Ectodermal cell (in vitro differentiated cells): ENCODE data around the gene PARP12.

Source experiments
- H3K27ac ChIP-seq: 2 replicates; pipeline ENCODE4 v1.7.0; 2013; ENCODE audit warnings: mild to moderate bottlenecking, low read depth, low read length; ENCODE audit not compliant: insufficient read depth, poor library complexity, severe bottlenecking
- H3K27me3 ChIP-seq: 2 replicates; pipeline ENCODE4 v1.7.0; 2013; ENCODE audit warnings: mild to moderate bottlenecking, low read length; ENCODE audit not compliant: insufficient read depth, control insufficient read depth, poor library complexity, severe bottlenecking
- H3K36me3 ChIP-seq: one replicate; pipeline ENCODE4 v1.7.0; 2013; ENCODE audit warnings: low read length; ENCODE audit not compliant: control insufficient read depth, insufficient read depth
- H3K4me1 ChIP-seq: one replicate; pipeline ENCODE4 v1.7.0; 2013; ENCODE audit warnings: low read length; ENCODE audit not compliant: control insufficient read depth, insufficient read depth
- H3K4me3 ChIP-seq: 2 replicates; pipeline ENCODE4 v1.7.0; 2013; ENCODE audit warnings: low read depth, low read length, control low read depth; ENCODE audit not compliant: insufficient read depth
- H3K9me3 ChIP-seq: 2 replicates; pipeline ENCODE4 v1.7.0; 2013; ENCODE audit warnings: mild to moderate bottlenecking, low read length, moderate library complexity; ENCODE audit not compliant: control insufficient read depth
- WGBS, 2 experiments: methylation state at CpG; one replicate each; pipeline ENCODE4 v1.1.7; 2013; ENCODE audit warnings: missing lambda C conversion rate in 2 of 2; 5-methylcytosine and 5-hydroxymethylcytosine counted together

PARP12 gene

DNA sequence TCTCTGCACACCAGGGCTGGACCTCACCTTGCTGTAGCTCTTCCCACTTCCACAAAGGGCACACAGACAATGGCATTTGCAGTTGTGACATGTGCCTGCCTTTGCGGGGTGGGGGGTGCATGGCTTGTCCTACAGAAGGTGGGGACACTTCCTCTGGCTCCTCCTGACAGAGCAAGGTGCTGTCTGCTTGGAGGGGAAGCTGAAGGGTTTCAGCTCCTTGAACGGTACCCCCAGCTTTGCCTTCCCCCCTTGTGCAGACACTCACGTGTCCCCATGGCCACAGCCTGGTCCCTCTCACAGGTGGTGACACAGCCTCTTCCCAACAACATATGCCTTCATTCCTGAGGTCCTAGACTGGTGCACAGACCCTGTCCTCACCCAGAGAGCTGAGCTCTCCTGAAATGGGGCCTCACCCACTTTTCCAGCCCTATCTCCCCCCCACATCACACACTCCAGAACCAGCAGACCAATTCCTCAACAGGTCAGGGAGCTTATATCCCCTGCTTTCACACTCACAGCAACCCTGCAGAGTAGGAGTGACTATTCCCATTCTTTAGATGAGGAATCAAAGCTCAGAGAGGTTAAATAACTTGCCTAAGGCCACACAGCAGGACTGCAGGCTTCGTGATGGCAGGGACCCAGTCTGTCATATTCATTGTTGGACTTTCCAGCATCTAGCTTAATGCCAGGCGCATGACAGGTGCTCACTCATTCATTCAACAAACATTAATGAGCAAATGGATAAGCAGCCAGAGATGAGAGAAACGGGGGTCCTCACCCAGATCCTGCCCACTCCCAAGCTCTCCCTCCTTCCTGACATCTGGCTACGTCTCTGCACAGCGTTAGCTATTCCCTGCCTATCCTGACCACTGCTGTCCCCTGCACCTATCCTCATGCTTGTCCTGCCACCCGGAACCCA, 44.4 kb downstream of the PARP12 start:
- Histone ChIP-seq H3K9me3 (no peaks in the 10 kb centered on the region), H3K27ac (no peak overlapping the region), H3K36me3 (no peaks in the 10 kb centered on the region), H3K27me3 (no peaks in the 10 kb centered on the region), H3K4me3 (no peak overlapping the region), H3K4me1 (no peaks in the 10 kb centered on the region)
- WGBS, 2 experiments = 90% methylated on average over 9 of the region's 9 CpGs

DNA sequence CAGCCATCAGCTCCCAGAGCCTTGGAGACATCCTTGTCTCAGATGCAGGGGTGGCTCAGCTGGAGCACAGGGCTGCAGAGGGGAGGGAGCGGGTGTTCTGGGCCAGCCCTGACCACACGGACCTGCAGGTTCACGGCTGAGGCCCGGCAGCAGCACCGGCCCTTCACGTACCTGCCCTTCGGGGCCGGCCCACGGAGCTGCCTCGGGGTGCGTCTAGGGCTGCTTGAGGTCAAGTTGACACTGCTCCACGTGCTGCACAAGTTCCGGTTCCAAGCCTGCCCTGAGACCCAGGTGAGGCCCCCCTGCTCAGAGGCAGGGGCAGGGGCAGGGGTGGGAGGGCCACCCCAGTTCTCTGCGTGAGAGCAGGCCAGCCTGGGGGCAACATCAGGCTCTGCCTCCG, 45.2 kb downstream of the PARP12 start:
- WGBS, 2 experiments = 85 to 89% methylated on average over 14 to 15 of the region's 15 CpGs
- Histone ChIP-seq H3K4me1 (no peaks in the 10 kb centered on the region), H3K27ac (no peak overlapping the region), H3K27me3 (no peaks in the 10 kb centered on the region), H3K36me3 (no peaks in the 10 kb centered on the region), H3K9me3 (no peaks in the 10 kb centered on the region), H3K4me3 (no peak overlapping the region)

DNA sequence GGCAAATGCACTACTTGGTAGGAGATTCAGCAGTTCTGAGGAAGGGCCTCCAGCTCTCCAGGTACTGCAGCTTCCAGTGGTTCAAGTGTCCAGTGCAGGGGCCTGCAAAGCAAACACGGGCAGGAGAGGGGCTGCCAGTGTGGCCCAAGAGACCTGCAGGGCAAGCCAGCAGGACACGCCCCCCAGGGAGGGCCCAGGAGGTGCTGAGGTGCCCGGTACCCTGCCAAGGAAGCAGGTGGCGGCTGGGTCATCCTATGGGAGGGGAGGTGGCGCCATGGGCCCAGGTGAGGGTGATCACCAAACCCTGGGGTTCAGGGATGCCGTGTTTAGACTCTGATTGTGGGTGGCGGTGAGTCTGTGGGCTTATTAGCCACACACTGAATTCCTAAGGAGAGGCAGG, 45.7 kb downstream of the PARP12 start:
- no peaks in the 10 kb centered on the region for H3K4me1 ChIP-seq
- no peak overlapping the region for H3K4me3 ChIP-seq
- no peaks in the 10 kb centered on the region for H3K27me3 ChIP-seq
- H3K27ac ChIP-seq = no peak overlapping the region
- WGBS, 2 experiments = 88 to 91% methylated on average over 7 of the region's 7 CpGs
- no peaks in the 10 kb centered on the region for H3K36me3 ChIP-seq
- no peaks in the 10 kb centered on the region for H3K9me3 ChIP-seq

DNA sequence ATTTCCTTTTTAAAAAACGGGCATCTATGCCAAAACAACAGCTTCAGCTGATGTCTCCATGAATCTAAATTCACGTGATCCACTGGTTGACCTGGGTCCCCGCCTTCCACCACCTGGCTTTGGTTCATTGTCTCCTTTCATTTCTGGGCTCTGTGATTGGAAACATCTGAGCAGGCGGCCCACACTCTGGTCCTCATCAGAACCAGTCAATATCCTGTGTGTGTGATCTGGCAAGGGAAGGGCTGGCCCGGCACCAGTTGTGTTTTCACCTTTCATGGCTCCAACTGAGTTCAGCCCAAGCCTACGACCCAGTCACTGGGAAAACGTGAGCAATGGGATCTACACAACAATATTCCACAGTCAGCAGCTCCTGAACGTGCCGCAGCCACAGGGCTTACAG, 46.2 kb downstream of the PARP12 start:
- Histone ChIP-seq H3K27me3 (no peaks in the 10 kb centered on the region), H3K4me3 (no peak overlapping the region), H3K27ac (no peak overlapping the region), H3K4me1 (peaks cover 1% of the 10 kb centered on the region), H3K9me3 (no peaks in the 10 kb centered on the region), H3K36me3 (no peaks in the 10 kb centered on the region)
- WGBS, 2 experiments = 90 to 91% methylated on average over 9 of the region's 9 CpGs

DNA sequence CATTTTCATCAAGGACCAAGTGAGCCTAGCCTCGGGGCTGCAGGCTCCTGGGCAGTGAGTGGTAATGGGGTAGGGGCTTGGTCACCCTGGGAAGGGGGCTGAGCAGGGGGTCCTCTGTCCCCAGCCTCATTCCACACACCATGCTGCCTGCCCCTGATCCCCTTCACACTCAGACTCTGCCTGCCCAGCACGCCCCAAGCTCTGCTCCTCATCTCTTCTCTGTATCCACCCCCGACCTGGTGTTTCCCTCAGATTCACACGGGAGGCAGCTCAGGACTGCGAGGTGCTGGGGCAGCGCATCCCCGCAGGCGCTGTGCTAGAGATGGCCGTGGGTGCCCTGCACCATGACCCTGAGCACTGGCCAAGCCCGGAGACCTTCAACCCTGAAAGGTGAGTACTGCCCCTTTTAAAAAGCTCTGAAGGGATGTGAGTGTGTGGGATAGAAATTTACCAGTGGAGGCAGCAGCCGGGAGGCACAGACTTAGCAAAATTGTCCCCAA, 47.2 kb downstream of the PARP12 start:
- Histone ChIP-seq H3K4me1 (peaks cover 5% of the 10 kb centered on the region), H3K27me3 (no peaks in the 10 kb centered on the region), H3K27ac (no peak overlapping the region), H3K4me3 (no peak overlapping the region), H3K9me3 (no peaks in the 10 kb centered on the region), H3K36me3 (no peaks in the 10 kb centered on the region)
- WGBS, 2 experiments = 92 to 94% methylated on average over 11 of the region's 11 CpGs

DNA sequence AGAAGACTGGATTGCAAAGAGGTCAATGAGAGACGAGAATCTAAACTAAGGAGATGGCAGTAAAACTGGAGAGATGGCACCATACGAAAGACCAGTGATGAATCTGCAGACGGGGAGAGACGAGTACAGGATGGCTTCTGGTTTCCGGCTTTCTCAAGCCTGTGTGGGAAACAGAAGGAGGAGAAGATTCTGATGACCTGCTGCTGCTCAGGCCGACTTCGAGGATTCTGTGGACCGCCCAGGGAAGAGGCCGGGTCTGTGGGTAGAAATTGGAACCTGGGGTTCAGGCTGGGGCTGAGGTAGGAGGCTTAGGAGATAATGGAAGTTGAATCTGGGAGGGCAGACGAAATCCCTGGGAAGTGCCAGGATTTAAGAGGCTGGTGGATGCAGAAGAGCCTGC, 48.6 kb downstream of the PARP12 start:
- 93% methylated on average over 10 of the region's 10 CpGs for WGBS, 2 experiments
- H3K27me3 ChIP-seq = no peaks in the 10 kb centered on the region
- H3K4me3 ChIP-seq = no peak overlapping the region
- H3K9me3 ChIP-seq = no peaks in the 10 kb centered on the region
- H3K4me1 ChIP-seq = peaks cover 10% of the 10 kb centered on the region
- H3K36me3 ChIP-seq = no peaks in the 10 kb centered on the region
- H3K27ac ChIP-seq = no peak overlapping the region

DNA sequence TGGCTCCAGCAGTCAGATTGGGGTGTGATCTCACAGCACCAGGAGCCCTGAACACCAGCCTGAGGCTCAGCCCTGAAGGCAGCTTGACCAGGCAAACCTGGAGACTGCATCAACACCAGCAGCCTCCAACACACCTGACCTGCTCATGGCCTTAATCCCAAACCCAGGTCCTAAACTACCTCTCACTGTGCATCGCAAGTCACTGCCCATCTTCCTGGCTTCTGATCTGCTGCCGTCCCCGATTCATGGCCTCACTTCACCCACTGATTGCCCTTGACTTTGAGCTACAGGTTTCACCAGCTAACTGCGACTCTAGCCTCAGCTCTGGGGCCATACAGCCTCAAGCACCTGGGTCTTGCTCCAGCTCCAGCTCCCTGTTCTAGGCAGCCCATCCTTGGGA, 49.1 kb downstream of the PARP12 start:
- 95% methylated on average over 4 of the region's 4 CpGs for WGBS, 2 experiments

DNA sequence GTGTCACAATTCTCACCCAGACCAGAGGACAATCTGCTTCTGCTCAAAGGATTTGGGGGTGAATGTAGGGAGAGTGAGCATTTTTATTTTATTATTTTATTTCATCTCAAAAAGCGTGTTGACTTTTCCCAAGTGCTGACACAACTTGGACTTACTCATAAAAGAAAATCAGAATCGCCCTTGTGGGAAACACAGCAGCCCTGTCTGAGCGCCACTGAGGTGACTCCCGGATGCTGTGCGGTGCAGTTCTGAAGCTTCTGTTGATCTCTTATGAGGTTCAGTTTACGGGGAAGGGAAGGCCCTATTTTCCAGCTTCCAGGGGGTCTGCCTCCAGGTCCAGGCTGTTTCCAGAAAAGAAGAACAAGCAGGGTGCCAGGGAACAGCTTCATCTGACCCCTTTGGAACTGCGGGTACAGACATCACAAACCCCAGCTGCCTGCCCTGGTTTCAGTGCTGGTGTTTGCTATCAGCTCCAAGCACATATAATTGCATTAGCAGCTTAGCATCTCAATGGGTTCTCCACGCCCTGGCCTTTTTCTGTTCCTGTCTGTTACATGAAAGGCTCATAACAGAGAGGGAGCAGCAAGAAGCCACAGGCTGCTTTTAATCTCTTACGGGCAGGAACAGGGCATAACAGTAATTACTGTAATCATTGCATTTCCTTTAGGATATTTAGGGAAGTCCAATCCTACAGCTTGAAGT, 52.4 kb downstream of the PARP12 start:
- H3K4me3 ChIP-seq = no peak overlapping the region
- 60 to 62% methylated on average over 9 of the region's 9 CpGs for WGBS, 2 experiments
- H3K27me3 ChIP-seq = no peaks in the 10 kb centered on the region
- H3K9me3 ChIP-seq = no peaks in the 10 kb centered on the region
- no peak overlapping the region for H3K27ac ChIP-seq
- peaks cover 10% of the 10 kb centered on the region for H3K4me1 ChIP-seq
- no peaks in the 10 kb centered on the region for H3K36me3 ChIP-seq

More for the DNA sequence above, 49.1 kb downstream of the PARP12 start:
- Histone ChIP-seq H3K9me3 (no peaks in the 10 kb centered on the region), H3K4me1 (peaks cover 10% of the 10 kb centered on the region), H3K27me3 (no peaks in the 10 kb centered on the region), H3K4me3 (no peak overlapping the region), H3K36me3 (no peaks in the 10 kb centered on the region), H3K27ac (no peak overlapping the region)

DNA sequence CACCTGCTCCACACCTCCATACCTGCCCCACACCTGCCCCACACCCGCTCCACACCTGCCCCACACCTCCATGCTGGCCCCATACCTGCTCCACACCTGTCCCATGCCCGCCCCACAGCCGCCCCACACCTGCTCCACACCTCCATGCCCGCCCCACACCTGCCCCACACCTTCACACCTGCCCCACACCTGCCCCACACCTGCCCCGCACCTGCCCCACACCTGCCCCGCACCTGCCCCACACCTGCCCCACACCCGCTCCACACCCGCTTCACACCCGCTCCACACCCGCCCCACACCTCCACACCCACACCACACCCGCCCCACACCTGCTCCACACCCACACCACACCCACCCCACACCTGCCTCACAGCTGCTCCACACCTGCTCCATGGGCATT, 53.0 kb downstream of the PARP12 start:
- no peaks in the 10 kb centered on the region for H3K36me3 ChIP-seq
- H3K9me3 ChIP-seq = no peaks in the 10 kb centered on the region
- no peaks in the 10 kb centered on the region for H3K27me3 ChIP-seq
- H3K27ac ChIP-seq = no peak overlapping the region
- H3K4me3 ChIP-seq = no peak overlapping the region
- H3K4me1 ChIP-seq = peaks cover 10% of the 10 kb centered on the region
- WGBS, 2 experiments = 91 to 94% methylated on average over 11 of the region's 11 CpGs
